GM12801 (cell line): ENCODE results near the gene GLB1L2.

ENCODE experiments used
- TF ChIP-seq, protein P1 (sequence below): IDR thresholded peaks from one replicate; pipeline ENCODE4 v1.5.1; 2011; ENCODE audit warnings: control low read depth; ENCODE audit not compliant: insufficient read length; ENCODE audit errors: extremely low read depth

The GLB1L2 gene

DNA sequence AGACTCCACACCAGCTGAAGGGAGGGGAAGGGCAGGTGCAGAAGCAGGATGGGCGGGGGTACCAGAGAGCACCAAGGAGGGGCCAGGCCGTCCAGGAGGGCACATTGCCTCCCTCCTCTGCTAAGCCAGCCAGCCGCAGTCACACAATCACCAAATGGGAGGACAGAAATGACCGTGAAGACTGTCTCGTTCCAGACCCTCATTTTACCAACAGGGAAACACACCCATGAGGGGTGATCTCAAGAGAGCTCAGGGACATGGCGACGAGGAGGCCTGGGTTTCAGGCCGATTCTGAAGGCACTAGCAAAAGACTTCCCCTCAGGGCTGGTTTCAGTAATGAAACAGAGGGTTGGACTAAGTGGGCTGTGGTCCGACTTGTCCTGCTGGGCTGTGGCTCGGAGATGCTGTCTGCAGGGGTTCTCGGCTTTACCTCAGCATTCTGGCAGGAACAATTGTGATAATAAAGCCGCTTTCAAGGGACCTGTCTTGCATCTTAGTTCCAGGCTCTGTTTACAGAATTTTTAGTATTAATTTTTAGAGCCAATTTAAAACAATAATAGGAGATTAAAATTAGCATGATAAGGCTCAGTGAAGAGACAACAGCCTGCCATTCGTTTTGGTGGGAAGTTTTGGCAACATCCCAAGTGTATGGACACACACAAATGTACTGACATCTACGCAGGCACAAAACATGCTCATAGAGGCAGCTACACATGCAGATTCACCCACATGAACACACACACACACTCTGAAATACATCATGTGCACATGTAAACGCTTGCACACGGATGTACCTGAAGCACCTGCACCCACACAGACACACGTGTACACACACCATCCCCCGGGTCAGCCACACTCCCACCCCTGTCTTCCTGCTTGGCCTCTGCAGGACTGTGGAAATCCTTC, 82.3 kb downstream of the GLB1L2 start:
- TF ChIP-seq, protein P1, sequence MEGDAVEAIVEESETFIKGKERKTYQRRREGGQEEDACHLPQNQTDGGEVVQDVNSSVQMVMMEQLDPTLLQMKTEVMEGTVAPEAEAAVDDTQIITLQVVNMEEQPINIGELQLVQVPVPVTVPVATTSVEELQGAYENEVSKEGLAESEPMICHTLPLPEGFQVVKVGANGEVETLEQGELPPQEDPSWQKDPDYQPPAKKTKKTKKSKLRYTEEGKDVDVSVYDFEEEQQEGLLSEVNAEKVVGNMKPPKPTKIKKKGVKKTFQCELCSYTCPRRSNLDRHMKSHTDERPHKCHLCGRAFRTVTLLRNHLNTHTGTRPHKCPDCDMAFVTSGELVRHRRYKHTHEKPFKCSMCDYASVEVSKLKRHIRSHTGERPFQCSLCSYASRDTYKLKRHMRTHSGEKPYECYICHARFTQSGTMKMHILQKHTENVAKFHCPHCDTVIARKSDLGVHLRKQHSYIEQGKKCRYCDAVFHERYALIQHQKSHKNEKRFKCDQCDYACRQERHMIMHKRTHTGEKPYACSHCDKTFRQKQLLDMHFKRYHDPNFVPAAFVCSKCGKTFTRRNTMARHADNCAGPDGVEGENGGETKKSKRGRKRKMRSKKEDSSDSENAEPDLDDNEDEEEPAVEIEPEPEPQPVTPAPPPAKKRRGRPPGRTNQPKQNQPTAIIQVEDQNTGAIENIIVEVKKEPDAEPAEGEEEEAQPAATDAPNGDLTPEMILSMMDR, result no peak

DNA sequence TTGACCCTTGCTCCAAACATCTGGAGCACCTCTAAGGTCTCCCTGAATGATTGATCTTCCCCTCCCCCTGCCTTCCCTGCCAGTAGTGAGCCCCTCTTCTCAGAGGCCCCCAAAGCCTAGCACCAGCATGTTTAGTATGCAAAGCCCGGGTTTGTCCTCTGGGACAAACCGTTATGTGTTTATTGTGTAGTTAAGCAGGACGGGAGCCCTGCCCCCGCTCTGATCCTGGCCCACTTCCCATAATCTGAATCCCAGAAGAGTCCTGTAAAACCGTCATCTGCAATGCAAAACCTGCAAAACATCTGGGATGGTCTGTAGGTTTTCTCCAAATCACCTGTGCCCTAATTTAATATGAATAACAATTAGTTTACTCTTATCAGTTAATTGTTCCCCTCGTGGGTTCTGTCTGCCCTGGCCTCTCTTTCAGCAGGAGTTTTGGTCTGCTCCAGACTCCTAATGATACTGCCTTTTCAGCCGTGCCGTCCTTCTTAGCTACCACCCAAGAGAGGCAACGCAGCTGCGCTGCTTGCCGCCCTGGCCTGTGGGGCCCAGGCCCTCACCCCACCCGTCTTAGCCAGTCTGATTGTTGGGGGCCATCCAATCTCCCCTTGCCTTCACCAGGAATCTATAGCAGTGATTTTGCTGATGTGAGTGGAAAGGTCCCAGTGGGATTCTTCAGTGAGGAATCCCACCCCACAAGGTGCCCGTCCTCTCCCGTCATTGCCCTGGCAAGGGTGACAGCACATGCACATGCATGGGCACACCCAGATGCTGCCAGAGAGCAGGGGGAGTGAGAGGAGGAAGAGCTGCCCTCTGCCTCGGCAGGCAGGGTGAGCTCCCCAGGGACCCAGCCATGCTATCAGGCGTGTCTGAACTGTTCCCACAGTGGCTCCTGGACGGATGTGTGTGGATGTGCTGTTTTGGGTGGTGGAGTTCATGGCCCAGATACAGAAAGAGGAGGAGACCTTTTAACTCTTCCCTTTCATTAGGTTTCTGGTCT, 83.3 kb downstream of the GLB1L2 start:
- TF ChIP-seq, protein P1, result no peak

DNA sequence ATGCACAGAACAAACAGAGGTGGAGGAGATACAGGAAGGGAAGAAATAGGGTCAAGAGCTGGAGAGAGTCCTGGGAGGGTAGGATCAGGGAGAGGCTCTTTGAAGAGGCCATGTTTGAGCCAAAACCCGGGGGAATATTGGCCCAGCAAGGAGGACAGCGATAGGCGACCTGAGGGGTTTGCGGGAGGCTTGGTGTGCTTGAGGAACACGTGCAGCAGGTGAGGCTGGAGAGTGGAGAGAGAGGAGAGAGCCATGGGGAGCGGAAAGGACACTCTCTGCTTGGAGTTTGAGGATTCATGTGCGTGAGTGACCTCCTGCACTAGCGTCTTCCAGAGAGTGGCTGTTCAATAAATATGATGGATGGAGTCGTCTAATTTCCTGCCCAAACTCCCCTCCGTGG, 84.9 kb downstream of the GLB1L2 start:
- TF ChIP-seq, protein P1, result no peak

DNA sequence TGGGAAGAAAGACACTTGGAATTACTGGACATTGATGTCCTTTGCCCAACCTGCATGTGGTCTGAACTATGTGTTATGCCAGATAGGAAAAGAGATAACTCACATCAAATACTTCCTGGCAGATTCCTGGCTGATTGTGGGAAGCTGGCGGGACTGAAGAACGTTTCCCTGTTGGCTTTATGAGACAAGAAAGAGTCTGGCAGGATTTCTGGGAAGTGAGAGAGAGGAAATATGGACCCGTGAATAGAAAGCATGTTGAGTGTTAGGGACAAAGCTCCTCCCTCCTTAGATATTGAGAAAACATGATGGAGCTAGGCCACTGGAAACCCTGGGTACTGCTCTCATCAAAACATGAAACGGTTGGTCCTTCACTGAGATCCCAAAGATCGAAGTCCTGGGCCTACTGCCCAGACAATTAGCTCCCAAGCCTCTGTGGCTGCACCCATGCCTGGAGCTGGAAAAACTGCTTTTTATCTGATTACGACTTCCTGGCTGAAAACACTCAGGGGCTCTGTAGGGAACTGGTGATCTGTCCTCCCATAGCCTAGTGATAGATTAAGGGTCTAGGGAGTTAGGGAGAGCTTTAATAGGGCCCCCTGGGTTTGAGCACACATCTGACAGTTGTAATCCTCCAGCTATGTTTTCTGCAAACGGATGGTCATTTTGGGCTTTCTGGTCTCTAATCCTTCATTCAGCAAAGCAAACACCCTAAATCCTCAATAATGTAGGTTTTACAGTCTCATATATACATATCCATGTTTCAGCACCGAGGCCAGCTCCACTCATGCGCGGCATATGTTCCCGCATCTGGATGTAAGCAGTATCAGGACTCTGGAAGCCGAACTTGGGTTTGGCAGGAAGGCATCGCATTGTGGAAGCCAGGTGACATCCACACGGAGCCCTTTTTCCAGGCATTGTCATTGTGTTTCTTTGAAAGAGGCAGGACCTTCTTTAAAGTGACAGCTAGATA, 86.4 kb downstream of the GLB1L2 start:
- TF ChIP-seq, protein P1, result no peak

DNA sequence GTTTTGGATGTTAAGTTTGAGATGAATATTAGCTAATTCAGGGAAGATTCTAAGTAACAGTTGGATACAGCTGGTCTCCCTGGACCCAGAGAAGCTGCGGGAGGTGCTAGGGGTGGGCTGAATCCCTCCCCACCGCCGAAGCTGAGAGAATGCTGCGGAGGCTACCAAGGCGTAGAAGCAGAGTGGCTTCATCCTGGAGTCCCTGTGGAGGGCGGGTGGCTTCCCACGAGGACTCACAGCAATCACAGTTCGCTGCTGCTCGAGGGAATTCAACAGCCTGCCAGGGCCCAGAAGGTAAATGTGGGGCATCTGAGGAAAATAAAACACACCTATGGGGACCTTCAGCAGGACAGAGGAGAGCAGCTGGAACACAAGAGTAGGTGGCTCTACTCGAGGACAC, 91.3 kb downstream of the GLB1L2 start:
- TF ChIP-seq, protein P1, result no peak

DNA sequence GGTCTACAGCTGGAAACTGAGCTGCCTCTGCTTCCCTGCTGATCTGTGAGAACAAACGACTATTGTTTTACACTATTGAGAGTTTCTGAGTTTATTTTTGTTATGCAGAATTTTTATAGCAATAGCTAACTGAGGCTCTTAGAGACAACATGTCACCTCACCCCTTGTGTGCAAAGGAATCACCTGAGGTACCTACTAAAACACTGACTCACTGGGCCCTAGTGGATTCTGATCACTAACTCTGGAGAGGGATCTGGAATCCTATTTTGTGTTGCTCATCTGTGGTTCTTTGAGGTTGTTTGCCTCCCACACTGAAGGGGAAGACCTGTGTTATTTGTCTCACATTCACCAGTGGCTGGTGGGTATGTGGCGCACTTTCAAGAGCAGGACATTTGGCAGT, 93.6 kb downstream of the GLB1L2 start:
- TF ChIP-seq, protein P1, result no peak
